GM19025 (cell line): Measurements from ENCODE around the gene ABHD17B.
"Not testable (repeated sequence)": the region's sequence is repeated elsewhere in the genome, so short reads cannot be mapped to it uniquely, and the experiment has no call there.

ENCODE experiments used
- ATAC-seq: cut with Tn5 transposase; IDR thresholded peaks from one replicate; pipeline ENCODE4 v1.9.1; 2021; ENCODE audit warnings: mild to moderate bottlenecking, low read depth, moderate library complexity; ENCODE audit not compliant: unreplicated experiment

The ABHD17B gene

DNA sequence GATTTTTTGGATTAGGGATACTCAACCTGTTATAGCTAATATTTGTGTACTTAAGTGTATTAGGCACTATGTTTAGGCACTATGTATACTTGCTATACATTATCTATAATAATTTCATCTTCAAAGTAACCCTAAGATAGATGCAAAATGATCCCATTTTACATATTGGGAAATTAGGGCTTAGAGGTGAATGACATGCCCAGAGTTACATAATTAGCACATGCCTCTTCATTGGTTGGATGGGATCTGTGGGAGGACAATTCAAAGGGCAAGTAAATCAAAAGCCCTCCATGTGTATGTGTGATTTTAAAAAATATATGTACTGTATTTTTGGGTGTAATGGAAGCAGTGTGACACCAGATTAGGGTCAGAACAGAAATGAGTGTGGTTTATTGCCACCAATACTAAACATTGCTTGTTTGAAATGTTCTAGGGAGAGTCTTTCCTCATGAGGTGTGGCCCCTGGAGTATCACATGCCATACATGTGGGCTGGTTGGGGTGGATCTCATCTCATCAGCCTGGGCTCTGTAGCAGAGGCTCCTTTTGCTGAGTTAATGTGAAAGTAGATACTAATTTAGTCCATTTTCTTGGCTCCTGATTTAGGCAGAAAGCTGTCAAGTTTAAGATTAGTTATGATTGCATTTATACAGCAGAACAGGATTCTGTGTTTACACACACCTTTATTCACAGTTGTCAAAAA is 6.0 kb upstream of the ABHD17B start:
- ATAC-seq: peak; percentile 57

DNA sequence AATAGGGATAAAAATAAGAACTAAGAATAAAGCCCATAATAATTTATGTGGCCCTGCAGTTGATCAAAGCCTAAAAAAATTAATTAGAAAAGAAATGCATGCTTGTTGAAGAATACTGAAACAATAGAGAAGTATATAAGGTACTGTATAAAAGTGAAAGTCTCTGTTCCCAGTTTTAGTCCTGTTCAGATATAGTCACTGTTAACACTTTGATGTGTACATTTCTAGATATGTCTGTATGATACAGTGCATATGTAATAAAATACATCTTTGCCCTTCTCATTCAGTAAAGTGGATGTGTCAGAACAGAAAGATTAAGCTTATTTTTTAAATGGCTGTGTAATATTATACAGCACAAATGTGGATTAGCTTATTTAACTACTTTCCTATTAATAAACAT is 4.5 kb upstream of the ABHD17B start:
- no peak for ATAC-seq

DNA sequence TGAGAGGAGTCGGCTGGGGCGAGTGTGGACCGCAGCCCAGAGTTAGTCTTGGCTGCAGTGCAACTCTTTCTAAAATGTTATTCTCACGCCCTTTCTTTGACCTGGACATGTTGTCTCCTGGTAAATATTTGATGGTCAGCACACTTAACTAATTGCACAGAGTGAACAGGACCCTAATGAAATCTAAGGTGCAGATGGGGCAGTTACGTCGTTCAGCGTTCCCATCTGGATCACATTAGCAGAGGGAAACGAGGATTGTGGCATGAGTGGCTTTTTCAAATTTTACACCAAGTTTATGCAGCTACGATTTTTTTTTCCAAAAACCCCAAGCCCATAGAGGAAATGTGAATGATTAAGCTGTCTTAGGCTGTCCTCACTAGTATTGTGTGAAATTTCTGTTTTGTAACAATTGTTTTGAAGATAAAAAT is 929 bp upstream of the ABHD17B start:
- ATAC-seq: no peak

DNA sequence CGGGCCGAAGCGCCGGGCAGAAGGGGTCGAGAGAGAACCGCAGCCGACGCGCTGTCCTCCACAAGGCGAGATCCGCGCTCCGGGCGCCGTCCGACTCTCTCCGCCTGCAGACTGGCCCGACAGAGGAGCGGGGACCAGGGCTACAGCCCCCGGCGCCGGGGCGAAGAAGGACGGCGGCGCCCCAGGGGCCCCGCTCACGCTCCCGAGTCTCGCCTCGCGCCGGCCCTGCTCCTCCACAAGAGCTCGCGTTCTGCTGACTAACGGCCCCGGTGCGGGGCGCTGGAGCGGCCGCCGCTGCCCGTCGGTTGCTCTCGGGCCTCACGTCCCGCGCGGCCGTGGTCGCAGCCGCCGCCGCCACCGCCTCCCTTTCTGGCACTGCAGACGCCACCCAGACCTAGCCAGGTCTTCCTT is 338 bp downstream of the ABHD17B start:
- peak; percentile 9 for ATAC-seq

DNA sequence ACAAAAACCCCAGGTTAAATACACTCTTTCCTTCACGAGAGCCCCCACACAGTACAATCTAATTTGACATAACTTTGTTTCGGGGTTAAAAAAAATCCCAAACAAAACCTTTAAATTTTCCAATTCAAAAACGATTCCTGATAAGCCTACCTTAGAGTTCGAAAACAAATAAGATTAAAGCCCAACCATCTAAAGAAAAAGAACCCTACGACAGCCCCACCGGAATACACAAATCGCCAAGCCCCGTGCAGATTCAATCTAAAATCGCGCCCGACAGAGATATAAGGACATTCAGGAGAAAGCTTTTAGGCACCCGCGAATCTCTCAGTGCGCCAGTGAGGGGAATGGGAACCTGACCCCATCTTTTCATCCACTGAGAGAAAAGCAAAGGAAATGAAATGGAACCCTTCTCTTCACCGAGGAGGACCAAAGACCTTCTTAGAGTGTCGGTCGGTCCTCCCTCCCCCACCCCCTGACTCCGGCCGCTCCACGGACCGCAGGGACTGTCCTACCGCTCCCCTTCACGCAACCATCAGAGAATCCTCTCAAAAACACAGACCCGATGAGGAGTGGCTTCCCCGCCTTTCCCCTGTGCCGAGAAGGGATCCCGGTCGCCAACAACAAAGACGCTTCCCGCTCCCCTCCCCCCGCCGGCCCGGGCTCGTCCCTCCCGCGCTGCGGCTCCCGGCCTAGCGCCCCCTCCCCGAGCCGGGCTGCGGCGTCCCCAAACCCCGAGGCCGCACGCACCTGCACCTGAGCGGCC is 925 bp downstream of the ABHD17B start:
- no peak for ATAC-seq

DNA sequence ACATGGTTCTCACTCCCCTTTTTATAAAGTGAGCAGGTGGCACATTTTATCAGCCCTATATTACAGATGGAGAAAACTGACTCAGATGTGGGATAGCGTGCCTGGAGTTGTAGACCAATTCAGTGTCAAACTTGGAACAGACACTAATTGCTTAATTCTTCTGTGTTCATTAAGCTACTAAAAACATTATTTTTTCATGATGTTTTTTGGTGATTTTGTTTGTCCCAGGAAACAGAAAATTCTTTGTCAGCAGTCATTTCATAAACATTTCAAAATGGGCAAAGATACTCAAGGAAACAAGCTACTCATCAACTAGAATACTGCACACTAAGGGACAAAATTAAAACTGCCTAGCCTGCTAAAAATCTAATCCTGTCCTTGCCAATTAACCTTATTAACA is 2.2 kb downstream of the ABHD17B start:
- ATAC-seq: no peak

DNA sequence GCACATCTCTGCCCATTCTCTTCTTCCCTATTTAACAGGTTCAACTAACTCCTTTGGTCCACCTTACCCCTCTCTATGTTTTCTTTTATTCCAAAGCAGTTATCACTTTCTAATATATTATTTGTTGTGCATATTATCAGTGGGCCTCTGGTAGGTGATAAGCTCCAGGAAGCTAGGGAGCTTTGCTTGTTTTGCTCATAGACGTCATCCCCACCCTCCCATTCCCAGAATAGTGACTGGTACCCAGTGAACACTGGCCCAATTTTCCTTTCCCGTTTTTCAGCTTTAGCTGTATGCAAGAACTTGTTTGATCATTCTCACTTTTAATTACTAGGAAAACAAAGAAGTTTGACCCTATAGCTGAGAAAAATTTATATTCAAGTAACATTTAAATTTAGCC is 6.9 kb downstream of the ABHD17B start:
- no peak for ATAC-seq

DNA sequence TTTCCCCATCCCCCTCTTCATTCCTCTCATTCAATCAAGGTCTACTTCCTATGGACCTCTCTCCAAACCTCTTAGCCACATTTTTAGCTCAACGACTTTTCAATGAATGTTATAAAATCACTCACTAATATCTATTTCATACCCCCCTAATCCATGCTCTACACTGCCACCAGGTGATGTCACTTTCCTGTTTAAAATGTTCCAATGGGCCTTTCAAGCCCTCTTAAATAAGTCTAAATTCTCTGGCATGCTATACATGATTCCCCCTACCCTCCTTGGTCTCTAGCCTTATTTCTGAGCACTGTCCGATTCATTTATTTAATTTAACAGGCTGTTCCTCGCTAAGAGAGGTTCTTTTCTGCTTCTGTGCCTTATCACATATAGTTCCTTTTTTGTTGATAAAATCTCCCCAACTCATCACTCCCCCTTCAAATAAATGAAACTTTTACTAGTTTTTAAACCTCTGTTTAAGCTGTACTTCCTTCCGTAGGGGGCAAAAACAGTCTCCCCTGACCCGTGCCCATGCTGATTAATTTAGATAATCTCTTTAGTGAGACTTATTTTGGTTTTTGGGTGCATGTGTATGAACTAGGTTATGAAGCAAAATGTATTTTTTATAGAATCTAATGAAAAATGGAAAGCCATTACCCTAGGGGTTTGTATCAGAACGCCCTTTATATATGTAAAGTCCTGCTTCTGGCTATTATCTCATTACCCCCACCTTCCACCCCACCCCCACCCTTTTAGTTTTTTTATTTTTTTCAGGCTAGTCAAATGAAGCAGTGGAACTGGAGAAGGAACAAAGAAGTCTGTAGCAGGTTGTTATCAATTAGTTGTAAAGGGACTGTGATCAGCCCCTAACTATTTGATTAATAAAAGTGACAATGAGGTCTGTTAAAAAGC is 9.0 kb downstream of the ABHD17B start:
- no peak for ATAC-seq

DNA sequence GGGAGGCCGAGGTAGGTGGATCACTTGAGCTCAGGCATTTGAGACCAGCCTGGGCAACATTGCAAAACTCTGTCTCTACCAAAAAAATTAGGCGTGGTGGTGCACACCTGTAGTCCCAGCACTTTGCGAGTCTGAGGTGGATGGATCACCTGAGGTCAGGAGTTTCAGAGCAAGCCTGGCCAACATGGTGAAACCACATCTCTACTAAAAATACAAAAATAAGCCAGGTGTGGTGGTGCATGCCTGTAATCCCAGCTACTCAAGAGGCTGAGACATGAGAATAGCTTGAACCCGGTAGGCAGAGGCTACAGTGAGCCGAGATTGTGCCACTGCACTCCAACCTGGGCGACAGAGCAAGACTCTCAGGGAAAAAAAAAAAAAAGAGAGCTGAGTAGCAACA is 12.2 kb downstream of the ABHD17B start:
- ATAC-seq: not testable (repeated sequence)

DNA sequence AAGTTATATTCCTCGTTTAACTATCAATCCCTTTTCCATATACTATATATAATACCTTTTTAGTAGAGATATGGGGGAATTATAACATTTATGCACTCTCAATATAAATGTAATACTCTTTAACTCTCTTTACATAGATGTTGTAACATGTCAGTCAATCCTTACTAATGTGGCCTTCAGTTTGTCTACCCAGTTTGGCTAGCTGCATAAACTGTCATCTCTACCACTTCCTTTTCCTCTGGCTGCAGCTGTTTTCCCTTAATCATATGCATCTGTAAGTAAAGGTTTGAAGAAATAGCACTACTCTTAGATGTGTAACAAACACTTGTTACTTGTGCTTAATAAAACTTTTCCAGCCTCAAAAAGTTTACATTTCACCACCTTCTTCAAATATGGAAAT is 13.4 kb downstream of the ABHD17B start:
- peak; percentile 40 for ATAC-seq

DNA sequence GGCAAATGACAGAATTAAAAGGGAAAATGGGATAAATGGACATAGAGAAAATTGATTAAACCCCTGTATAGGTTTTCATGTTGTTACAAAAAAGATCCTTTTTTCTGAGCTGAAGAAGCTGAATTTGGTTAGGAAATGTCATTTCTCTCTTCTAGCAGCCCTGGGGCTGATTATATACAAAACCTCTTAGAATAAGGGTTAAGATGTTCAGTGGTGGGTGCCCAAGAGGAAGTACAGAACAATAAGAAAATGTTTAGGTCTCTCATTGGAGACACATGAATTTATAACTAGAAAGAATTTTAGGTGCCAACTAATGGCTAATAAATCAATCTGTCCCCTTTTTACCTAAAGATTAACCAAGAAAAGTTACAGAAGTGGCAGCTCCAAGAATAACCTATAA is 14.2 kb downstream of the ABHD17B start:
- no peak for ATAC-seq

DNA sequence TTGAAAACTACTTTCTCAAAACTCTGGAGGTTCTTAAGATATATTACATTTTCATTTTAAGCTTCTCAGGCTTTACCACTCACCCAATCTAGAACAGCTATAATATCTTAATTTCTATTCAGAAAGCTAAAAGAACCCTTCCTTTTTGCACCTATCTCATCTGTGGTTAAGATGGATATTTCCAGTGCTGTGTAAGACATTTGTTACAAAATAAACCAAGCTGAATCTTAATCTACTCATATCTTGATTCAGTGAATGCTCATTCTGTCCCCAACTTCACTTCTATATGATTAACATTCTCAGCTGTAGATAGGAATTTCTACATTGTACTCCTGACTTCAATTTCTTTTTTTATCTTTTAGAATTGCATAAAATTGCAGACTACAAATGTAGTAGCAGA is 15.0 kb downstream of the ABHD17B start:
- no peak for ATAC-seq

DNA sequence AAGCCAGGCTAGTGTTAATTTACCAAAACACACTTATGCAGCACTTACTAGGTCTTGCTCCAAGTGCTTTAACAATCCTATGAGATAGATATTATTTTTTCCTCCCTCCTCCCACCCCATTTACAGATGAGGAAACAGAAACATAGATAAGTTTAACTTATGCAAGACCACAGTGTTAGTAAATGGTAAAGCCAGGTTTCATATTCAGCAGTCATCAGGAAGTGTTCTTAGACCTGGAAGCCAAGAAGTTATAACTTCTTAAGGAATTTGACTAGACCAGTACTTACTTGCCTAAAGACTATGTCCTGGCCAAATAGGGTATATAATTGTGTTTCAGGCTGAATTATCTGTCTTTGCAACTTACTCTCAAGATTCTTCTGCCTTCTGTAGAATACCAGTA is 15.9 kb downstream of the ABHD17B start:
- ATAC-seq: peak; percentile 37

DNA sequence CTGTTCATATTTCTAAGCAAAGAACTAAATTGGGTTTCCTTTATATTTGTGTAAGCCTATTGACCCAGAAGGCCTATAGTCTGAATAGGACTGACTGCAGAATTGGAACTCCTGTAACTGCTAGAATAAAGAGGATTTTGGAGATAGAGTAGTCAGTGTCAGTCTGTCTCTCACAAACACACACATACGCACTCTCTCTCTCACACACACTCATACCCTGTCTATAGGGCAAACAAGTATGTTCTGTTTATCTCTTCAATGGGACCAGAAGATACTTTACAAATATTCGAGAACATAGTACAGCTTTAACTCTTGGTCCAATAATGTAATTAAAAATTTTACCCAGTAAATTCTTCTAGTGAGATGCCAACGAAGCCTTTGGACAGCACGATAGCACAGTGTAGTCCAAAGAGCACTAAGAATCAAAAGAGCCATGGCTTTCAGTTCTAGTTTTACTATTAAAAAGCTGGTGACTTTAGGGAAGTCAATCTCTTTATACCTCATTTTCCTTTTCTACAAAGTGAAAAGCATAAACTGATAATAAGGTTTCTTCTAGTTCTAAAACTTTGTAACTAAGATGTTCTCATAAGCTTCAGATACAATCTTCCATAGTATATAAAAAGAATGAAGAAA is 19.3 kb downstream of the ABHD17B start:
- ATAC-seq: no peak

DNA sequence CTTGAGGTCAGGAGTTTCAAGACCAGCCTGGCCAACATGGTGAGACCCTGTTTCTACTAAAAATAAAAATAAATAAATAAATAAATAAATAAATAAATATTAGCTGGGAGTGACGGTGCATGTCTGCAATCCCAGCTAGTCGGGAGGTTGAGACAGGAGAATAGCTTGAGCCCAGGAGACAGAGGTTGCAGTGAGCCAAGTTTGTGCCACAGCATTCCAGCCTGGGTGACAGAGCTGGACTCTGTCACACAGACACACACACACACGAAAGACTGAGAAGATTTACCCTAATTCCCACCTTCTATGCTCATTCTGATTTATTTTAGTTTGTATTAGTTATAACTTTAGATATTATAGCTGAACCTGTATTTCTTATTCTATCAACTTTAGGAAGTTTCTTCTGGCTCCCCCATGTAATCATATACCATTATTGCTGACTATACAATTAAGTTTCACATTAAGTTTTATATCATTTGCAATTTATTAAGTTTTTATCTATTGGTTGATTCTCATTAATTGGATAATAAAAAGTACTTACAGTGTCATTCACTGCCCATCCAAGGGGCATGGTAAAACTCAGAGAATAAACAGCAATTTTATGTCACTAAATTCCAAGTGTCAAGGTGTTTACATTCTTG is 20.8 kb downstream of the ABHD17B start:
- ATAC-seq: no peak

DNA sequence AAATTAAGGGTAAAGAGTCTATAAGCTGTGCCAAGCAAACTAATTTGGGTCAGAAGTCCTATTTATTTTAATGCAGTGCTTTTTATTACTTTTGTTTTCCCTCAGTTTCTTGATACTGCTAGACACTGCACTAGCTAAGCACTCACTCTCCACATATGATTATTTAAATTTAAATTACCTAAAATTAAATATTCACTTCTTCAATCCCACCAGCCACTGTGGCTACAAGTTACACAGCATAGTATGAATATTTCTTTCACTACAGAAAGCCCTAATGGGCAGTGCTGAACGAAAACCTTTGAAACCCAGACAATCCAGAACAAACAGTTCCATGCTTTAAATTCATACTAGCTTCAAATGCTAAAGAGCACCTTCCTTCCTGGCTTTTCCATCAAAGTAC is 23.6 kb downstream of the ABHD17B start:
- ATAC-seq: no peak

DNA sequence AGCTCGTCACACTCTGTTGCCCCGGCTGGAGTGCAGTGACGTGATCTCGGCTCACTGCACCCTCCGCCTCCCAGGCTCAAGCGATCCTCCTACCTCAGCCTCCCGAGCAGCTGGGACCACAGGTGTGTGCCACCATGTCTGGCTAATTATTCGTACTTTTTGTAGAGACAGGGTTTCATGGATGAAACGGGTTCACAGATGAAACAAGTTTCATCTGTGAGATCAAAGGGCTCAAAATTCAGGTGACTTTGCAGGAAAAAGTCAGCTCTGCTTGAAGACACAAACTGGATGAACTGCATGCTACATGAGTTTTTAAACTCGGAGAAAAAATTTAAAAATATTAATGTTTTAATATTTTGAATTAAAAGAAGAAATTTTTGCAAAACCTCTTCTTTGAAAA is 24.5 kb downstream of the ABHD17B start:
- no peak for ATAC-seq

DNA sequence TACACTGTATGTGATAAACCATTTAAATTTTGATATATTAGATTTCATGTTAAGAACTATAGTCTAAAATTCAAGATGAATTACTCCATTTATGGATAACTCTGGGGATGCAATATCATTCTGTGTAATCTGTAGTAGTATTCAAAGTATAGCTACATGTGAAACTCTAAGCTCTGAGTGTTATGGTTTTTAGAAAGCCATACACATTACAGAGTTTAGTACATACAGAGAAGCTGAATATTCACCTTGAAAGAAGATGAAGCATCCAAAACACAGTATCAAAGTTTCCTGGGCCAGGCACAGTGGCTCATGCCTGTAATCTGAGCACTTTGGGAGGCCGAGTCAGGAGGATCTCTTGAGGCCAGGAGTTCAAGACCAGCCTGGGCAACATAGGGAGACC is 25.0 kb downstream of the ABHD17B start:
- no peak for ATAC-seq

DNA sequence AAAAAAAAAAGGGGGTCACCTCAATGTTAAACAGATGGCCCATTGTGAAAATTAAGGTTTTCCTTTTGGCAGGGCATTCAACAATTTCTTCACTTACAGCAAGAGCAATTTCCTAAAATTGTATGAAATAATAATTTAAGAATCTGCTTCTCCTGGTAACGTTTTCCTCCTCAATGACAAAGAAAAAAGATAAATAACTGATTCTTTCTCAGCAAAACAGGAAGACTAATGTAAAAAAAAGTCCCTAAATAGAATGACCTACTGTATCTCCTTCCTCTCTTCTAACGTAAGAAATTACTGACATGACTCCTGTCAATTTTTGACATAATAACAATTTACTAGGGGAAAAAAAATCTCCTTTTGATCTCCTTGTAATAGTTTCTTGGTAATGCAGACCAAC is 25.5 kb downstream of the ABHD17B start:
- no peak for ATAC-seq

DNA sequence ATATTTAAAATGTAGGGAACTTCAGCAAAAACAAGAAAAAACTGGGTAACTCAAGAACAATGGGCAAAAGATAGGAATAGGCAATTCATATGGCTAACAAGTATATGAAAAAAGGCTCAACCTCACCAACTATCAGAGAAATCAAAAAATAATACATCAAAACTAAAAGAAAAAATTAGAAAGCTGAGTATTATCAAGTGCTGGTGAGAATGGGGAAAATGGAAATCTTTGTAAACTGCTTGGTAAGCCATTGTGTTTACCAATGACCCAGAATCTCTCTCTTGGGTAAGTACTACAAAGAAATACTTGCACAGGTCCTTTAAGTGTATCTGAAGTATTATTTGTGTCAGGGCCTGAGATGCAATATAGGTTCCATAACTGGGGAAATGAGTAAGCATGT is 27.0 kb downstream of the ABHD17B start:
- ATAC-seq: no peak
